Measurements from ENCODE around the gene SLC17A4.

DNA sequence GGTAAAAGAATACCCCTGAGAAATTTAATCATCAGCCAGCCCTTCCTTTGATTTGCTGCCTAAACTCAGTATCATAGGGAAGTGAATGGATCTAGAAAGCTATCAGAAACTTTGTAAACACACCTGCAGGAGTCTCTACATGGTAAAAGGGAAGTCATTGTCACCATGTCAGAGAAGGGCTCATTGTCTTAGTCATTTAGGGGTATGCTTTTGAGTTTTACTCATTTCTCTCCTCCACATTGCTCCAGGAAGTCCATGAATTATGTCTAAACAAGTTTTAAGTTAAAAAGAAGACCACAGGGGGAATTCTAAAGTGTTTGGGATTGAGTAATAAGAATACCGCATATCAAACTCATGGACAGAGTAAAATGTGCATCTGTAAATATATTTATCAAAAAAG lies 74.8 kb downstream of the SLC17A4 start:
- no peak for TF ChIP-seq CTCF (IDR thresholded peaks at IDR 0.05; ENCODE audit: insufficient read depth, low read length, poor library complexity, severe bottlenecking)
- no peak for TF ChIP-seq EZH2phosphoT487 (conservative IDR thresholded peaks at IDR 0.05; ENCODE audit: low read length)

Measured in SU-DHL-6 (cell line).